Astrocyte (in vitro differentiated cells and primary cell): ENCODE measurements around the gene CDC73. TPM values are rescaled to one million over a fixed set of nuclear protein-coding genes. Genes with fewer than 3 reads are reported as not detected.

ENCODE experiments used
- DNase-seq: peaks from one replicate; pipeline ENCODE4 v3.0.0-alpha.2; 2010; ENCODE audit warnings: low read depth
- FAIRE-seq: peaks from 2 replicates; lab custom pipeline; 2011; peaks lifted over from hg19 to GRCh38; lab: Jason Lieb, UNC
- H2AFZ ChIP-seq: 2 replicates; pipeline ENCODE4 v1.6.0; 2012; ENCODE audit warnings: low read depth, low read length, inconsistent platforms
- H3K27ac ChIP-seq: 2 replicates; pipeline ENCODE4 v1.5.1; 2011; ENCODE audit warnings: low read depth, low read length, inconsistent platforms
- H3K27me3 ChIP-seq: 2 replicates; pipeline ENCODE4 v1.6.0; 2011; ENCODE audit warnings: low read length, inconsistent platforms; ENCODE audit not compliant: insufficient read depth
- H3K36me3 ChIP-seq: 2 replicates; pipeline ENCODE4 v1.5.1; 2011; ENCODE audit warnings: low read length, inconsistent platforms; ENCODE audit not compliant: insufficient read depth
- H3K4me1 ChIP-seq: 2 replicates; pipeline ENCODE4 v1.5.1; 2011; ENCODE audit warnings: low read length, inconsistent platforms; ENCODE audit not compliant: insufficient read depth
- H3K4me2 ChIP-seq: 2 replicates; pipeline ENCODE4 v1.6.0; 2012; ENCODE audit warnings: low read length, inconsistent platforms
- H3K4me3 ChIP-seq: 2 replicates; pipeline ENCODE4 v1.5.1; 2011; ENCODE audit warnings: low read depth, mild to moderate bottlenecking, low read length, inconsistent platforms; ENCODE audit not compliant: insufficient read depth
- H3K79me2 ChIP-seq: 2 replicates; pipeline ENCODE4 v1.6.0; 2012; ENCODE audit warnings: mild to moderate bottlenecking, low read length, inconsistent platforms; ENCODE audit not compliant: insufficient read depth
- H3K9ac ChIP-seq: 2 replicates; pipeline ENCODE4 v1.6.0; 2012; ENCODE audit warnings: mild to moderate bottlenecking, low read length, inconsistent platforms
- H3K9me3 ChIP-seq: 2 replicates; pipeline ENCODE4 v1.5.1; 2012; ENCODE audit warnings: low read depth, mild to moderate bottlenecking, low read length, inconsistent platforms; ENCODE audit not compliant: insufficient read depth
- H4K20me1 ChIP-seq: 2 replicates; pipeline ENCODE4 v1.6.0; 2012; ENCODE audit warnings: low read length, inconsistent platforms; ENCODE audit not compliant: insufficient read depth
- H3K27ac Mint-ChIP-seq: one replicate; pipeline ENCODE4 v1.8.0; 2021; ENCODE audit warnings: mild to moderate bottlenecking, mixed read lengths; ENCODE audit not compliant: unreplicated experiment
- H3K27me3 Mint-ChIP-seq: one replicate; pipeline ENCODE4 v1.8.0; 2021; ENCODE audit warnings: low read depth, mixed read lengths; ENCODE audit not compliant: unreplicated experiment
- H3K36me3 Mint-ChIP-seq: one replicate; pipeline ENCODE4 v1.8.0; 2021; ENCODE audit warnings: low read depth, mixed read lengths; ENCODE audit not compliant: unreplicated experiment
- H3K4me1 Mint-ChIP-seq: one replicate; pipeline ENCODE4 v1.8.0; 2021; ENCODE audit warnings: low read depth, mixed read lengths; ENCODE audit not compliant: unreplicated experiment
- H3K4me3 Mint-ChIP-seq: one replicate; pipeline ENCODE4 v1.8.0; 2021; ENCODE audit warnings: mild to moderate bottlenecking, moderate library complexity, mixed read lengths; ENCODE audit not compliant: unreplicated experiment
- H3K9me3 Mint-ChIP-seq: one replicate; pipeline ENCODE4 v1.8.0; 2021; ENCODE audit warnings: mild to moderate bottlenecking, mixed read lengths; ENCODE audit not compliant: unreplicated experiment
- EZH2 ChIP-seq: IDR thresholded peaks from 2 replicates; pipeline ENCODE4 v1.6.1; 2012; ENCODE audit warnings: mild to moderate bottlenecking, low read length, inconsistent platforms; ENCODE audit not compliant: insufficient read depth
- total RNA-seq: library from RNA; stranded (reverse); gene quantifications from 2 replicates; pipeline ENCODE4 v1.2.1, GENCODE V29; 2021
- TF ChIP-seq, protein P1 (sequence below): IDR thresholded peaks from 2 replicates; pipeline ENCODE4 v1.5.1; 2011; ENCODE audit warnings: low read depth, mild to moderate bottlenecking, inconsistent platforms, low read length, moderate library complexity; ENCODE audit not compliant: insufficient read depth

CDC73 gene
- total RNA-seq, 1 donor from 2014 or later = 77.7 TPM

DNA sequence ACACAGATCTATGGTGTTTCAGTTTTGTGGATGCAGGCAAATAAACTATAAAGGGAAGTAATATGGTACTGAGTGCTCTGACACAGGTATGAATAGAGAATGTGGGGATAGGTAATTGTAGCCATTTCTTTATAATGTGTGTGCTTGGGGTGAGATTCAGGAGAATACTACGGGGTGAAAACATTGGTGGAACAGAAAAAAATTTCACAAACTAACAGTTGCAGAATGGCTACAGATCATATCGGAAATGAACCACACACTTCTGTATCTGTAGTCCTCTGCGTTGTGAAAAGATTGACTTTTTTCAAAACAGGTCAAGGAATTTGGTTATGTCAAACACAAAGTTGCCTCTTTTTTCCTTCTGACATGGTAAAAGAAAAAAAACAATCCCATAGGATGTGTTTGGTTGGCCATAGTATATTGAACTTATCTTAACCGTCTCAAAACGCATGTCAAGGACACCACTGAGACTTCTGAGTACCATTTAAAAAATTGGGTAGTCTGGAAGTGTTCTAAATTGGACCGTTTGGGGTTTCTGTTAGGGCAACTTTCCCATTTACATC is 1.1 kb upstream of the CDC73 start:
- Histone ChIP-seq H3K4me3 (peak overlapping the region; percentile 99), H3K27ac (no peak overlapping the region)
- H3K36me3 Mint-ChIP-seq = peaks cover 2% of the 10 kb centered on the region

DNA sequence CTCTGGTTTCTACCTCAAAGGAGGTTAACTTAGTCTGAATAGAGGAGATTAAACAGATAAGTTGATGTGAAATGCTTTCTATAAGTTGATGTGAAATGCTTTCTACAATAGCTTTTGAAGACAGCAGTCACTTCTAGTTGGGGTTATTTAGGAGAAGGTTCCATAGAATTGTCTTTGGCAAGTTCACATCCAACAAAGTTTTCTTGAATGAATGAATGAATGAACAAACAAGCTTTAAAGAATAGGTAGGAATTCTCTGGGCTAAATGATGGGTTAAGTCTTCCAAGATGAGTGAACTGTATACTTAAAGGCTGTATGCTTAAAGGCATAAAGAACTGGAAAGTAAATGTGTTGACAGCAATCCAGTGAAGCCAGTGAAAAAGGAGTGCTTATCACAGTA is 1.9 kb downstream of the CDC73 start:
- Mint-ChIP-seq H3K4me1 (peaks cover 5% of the 10 kb centered on the region), H3K27ac (no peak overlapping the region), H3K36me3 (peaks cover 8% of the 10 kb centered on the region), H3K27me3 (no peaks in the 10 kb centered on the region), H3K9me3 (no peaks in the 10 kb centered on the region), H3K4me3 (peak overlapping the region; percentile 100)
- Histone ChIP-seq H3K27ac (no peak overlapping the region), H3K4me2 (peak overlapping the region; percentile 93), H3K27me3 (no peaks in the 10 kb centered on the region), H2AFZ (no peak overlapping the region), H3K9ac (peak overlapping the region; percentile 99), H3K36me3 (peaks cover 11% of the 10 kb centered on the region), H3K4me1 (peaks cover 14% of the 10 kb centered on the region), H3K4me3 (peak overlapping the region; percentile 99), H4K20me1 (peaks cover 49% of the 10 kb centered on the region), H3K9me3 (no peaks in the 10 kb centered on the region), H3K79me2 (peaks cover 68% of the 10 kb centered on the region)
- TF ChIP-seq EZH2 = no peak
- TF ChIP-seq, protein P1, sequence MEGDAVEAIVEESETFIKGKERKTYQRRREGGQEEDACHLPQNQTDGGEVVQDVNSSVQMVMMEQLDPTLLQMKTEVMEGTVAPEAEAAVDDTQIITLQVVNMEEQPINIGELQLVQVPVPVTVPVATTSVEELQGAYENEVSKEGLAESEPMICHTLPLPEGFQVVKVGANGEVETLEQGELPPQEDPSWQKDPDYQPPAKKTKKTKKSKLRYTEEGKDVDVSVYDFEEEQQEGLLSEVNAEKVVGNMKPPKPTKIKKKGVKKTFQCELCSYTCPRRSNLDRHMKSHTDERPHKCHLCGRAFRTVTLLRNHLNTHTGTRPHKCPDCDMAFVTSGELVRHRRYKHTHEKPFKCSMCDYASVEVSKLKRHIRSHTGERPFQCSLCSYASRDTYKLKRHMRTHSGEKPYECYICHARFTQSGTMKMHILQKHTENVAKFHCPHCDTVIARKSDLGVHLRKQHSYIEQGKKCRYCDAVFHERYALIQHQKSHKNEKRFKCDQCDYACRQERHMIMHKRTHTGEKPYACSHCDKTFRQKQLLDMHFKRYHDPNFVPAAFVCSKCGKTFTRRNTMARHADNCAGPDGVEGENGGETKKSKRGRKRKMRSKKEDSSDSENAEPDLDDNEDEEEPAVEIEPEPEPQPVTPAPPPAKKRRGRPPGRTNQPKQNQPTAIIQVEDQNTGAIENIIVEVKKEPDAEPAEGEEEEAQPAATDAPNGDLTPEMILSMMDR = no peak
- DNase-seq (no peak), FAIRE-seq (no peak)

More for the DNA sequence above, 1.1 kb upstream of the CDC73 start:
- Mint-ChIP-seq H3K4me1 (peaks cover 9% of the 10 kb centered on the region), H3K4me3 (peak overlapping the region; percentile 100), H3K27ac (no peak overlapping the region), H3K27me3 (no peaks in the 10 kb centered on the region), H3K9me3 (no peaks in the 10 kb centered on the region)
- H3K9me3 ChIP-seq = no peaks in the 10 kb centered on the region
- no peaks in the 10 kb centered on the region for H3K27me3 ChIP-seq
- TF ChIP-seq EZH2 = no peak
- TF ChIP-seq, protein P1 = no peak
- H3K4me1 ChIP-seq = peaks cover 18% of the 10 kb centered on the region
- peaks cover 2% of the 10 kb centered on the region for H3K36me3 ChIP-seq
- peak overlapping the region; percentile 93 for H3K4me2 ChIP-seq
- DNase-seq = no peak
- FAIRE-seq = no peak
- peaks cover 33% of the 10 kb centered on the region for H4K20me1 ChIP-seq
- peak overlapping the region; percentile 99 for H3K9ac ChIP-seq
- H2AFZ ChIP-seq = peak overlapping the region; percentile 85
- H3K79me2 ChIP-seq = peaks cover 37% of the 10 kb centered on the region

DNA sequence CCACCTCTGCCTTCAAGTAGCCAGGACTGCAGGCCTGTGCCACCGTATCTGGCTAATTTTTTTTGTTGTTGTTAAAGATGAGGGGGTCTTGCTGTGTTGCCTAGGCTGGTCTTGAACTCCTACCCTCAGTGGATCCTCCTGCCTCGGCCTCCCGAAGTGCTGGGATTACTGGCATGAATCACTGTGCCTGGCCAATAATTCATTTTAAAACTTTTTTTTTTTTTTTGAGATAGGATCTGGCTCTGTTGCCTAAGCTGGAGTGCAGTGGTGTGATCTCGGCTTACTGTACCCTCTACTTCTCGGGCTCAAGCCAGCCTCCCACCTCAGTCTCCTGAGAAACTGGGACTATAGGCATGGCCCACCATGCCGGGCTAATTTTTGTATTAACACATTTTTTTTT is 3.5 kb downstream of the CDC73 start:
- H3K9ac ChIP-seq = no peak overlapping the region
- no peak for DNase-seq
- H3K27ac ChIP-seq = no peak overlapping the region
- H4K20me1 ChIP-seq = peaks cover 58% of the 10 kb centered on the region
- H3K9me3 ChIP-seq = no peaks in the 10 kb centered on the region
- no peak overlapping the region for H2AFZ ChIP-seq
- Mint-ChIP-seq H3K27ac (no peak overlapping the region), H3K36me3 (peaks cover 12% of the 10 kb centered on the region), H3K27me3 (no peaks in the 10 kb centered on the region), H3K4me1 (peaks cover 5% of the 10 kb centered on the region), H3K9me3 (no peaks in the 10 kb centered on the region), H3K4me3 (no peak overlapping the region)
- TF ChIP-seq EZH2 = no peak
- TF ChIP-seq, protein P1 = no peak
- FAIRE-seq = no peak
- peaks cover 84% of the 10 kb centered on the region for H3K79me2 ChIP-seq
- no peaks in the 10 kb centered on the region for H3K27me3 ChIP-seq
- no peak overlapping the region for H3K4me3 ChIP-seq
- H3K4me1 ChIP-seq = peaks cover 14% of the 10 kb centered on the region
- H3K36me3 ChIP-seq = peaks cover 15% of the 10 kb centered on the region
- no peak overlapping the region for H3K4me2 ChIP-seq
